VCaP (cell line): ENCODE measurements around the gene ORC3.

Experiments used
- H3K27ac ChIP-seq: fragments of 450-650 bp; 2 replicates; pipeline ENCODE4 v1.5.1; 2017
- CTCF ChIP-seq: fragments of 450-650 bp; conservative IDR thresholded peaks from 2 replicates; pipeline ENCODE4 v1.5.1; 2017; ENCODE audit warnings: mild to moderate bottlenecking, moderate library complexity

ORC3 gene

GRCh38 chr6:87628881-87629280 is 38.9 kb downstream of the ORC3 start:
- no peak overlapping the region for H3K27ac ChIP-seq
- no peak for TF ChIP-seq CTCF

GRCh38 chr6:87630746-87631145 is 40.8 kb downstream of the ORC3 start:
- no peak for TF ChIP-seq CTCF

GRCh38 chr6:87633851-87634250 is 43.9 kb downstream of the ORC3 start:
- no peak overlapping the region for H3K27ac ChIP-seq
- TF ChIP-seq CTCF: no peak

More at GRCh38 chr6:87630746-87631145, 40.8 kb downstream of the ORC3 start:
- no peak overlapping the region for H3K27ac ChIP-seq

- no peak for TF ChIP-seq CTCF
- no peak overlapping the region for H3K27ac ChIP-seq
Observed at GRCh38 chr6:87636315-87636714, 46.4 kb downstream of the ORC3 start.

GRCh38 chr6:87637106-87637505 is 47.2 kb downstream of the ORC3 start:
- TF ChIP-seq CTCF: no peak
- no peak overlapping the region for H3K27ac ChIP-seq

- TF ChIP-seq CTCF: no peak
- H3K27ac ChIP-seq: no peak overlapping the region
Observed at GRCh38 chr6:87639373-87639772, 49.4 kb downstream of the ORC3 start.

- H3K27ac ChIP-seq: no peak overlapping the region
- no peak for TF ChIP-seq CTCF
Observed at GRCh38 chr6:87641065-87641692, 51.2 kb downstream of the ORC3 start.
